T-cell (primary cell): ENCODE measurements around the gene GRID1. TPM values are rescaled to one million over a fixed set of nuclear protein-coding genes. Genes with fewer than 3 reads are reported as not detected.

ENCODE experiments used
- ATAC-seq, 4 experiments: fragments of 200-7000 bp in 3 of 4; fragments of 150-1000 bp in 1 of 4; cut with Tn5 transposase; replicated peaks in 1 of 4; 1 replicate in 3 of 4; 2 replicates in 1 of 4; pipeline ENCODE4 v1.10.0; 2021; ENCODE audit warnings: moderate library complexity in 3 of 4, mild to moderate bottlenecking in 2 of 4, moderate number of reproducible peaks in 1 of 4
- CTCF ChIA-PET, 2 donors: fragments of 300-600 bp; sonication (Branson Sonifier 250); formaldehyde crosslinking; loops; one replicate each; lab custom pipeline; 2022; ENCODE audit warnings: antibody characterized with exemption in 2 of 2; lab: Charles Lee
- POLR2A ChIA-PET, 2 donors: fragments of 300-600 bp; sonication (Branson Sonifier 250); formaldehyde crosslinking; loops; one replicate each; lab custom pipeline; 2022; ENCODE audit warnings: antibody characterized with exemption in 2 of 2; lab: Charles Lee
- DNase-seq, 35 experiments: peaks; one replicate each; pipeline versions ENCODE4 v3.0.0 to v3.0.0-alpha.2; 2013 to 2023
- H3K27ac ChIP-seq: one replicate; pipeline ENCODE4 v1.5.1; 2013; ENCODE audit warnings: low read length
- H3K27me3 ChIP-seq, 2 experiments: replicated peaks in 1 of 2; 1 replicate in 1 of 2; 2 replicates in 1 of 2; pipeline versions ENCODE4 v1.6.1 to v1.7.0; 2013; ENCODE audit warnings: low read length in 1 of 2, mixed read lengths in 1 of 2; ENCODE audit not compliant: control insufficient read depth in 2 of 2, insufficient read depth in 2 of 2; ENCODE audit errors: extremely low read depth in 1 of 2
- H3K36me3 ChIP-seq, 2 donors: 1 replicate in 1 of 2; 2 replicates in 1 of 2; pipeline versions ENCODE4 v1.6.1 to v1.7.0; 2013; ENCODE audit warnings: low read length in 1 of 2; ENCODE audit not compliant: control insufficient read depth in 2 of 2, insufficient read depth in 1 of 2; ENCODE audit errors: extremely low read depth in 1 of 2
- H3K4me1 ChIP-seq, 2 experiments: 1 replicate in 1 of 2; 2 replicates in 1 of 2; pipeline versions ENCODE4 v1.6.1 to v1.7.0; 2013; ENCODE audit warnings: low read length in 2 of 2, mixed read lengths in 1 of 2; ENCODE audit not compliant: insufficient read depth in 2 of 2, control insufficient read depth in 1 of 2; ENCODE audit errors: extremely low read depth in 1 of 2
- H3K4me3 ChIP-seq, 2 donors: 1 replicate in 1 of 2; 2 replicates in 1 of 2; pipeline versions ENCODE4 v1.5.1 to v1.7.0; 2013; ENCODE audit warnings: mild to moderate bottlenecking in 2 of 2, low read length in 1 of 2, moderate library complexity in 1 of 2; ENCODE audit not compliant: control insufficient read depth in 1 of 2; ENCODE audit errors: extremely low read depth in 1 of 2
- H3K9me3 ChIP-seq: 2 replicates; pipeline ENCODE4 v1.7.0; 2013
- H3K27ac Mint-ChIP-seq, 2 donors: one replicate each; pipeline ENCODE4 v1.8.0; 2020 to 2021; ENCODE audit warnings: mild to moderate bottlenecking in 2 of 2, mixed read lengths in 2 of 2
- H3K27me3 Mint-ChIP-seq, 2 donors: one replicate each; pipeline ENCODE4 v1.8.0; 2021 to 2022; ENCODE audit warnings: mixed read lengths in 2 of 2
- H3K36me3 Mint-ChIP-seq: one replicate; pipeline ENCODE4 v1.8.0; 2021; ENCODE audit warnings: mixed read lengths
- H3K4me1 Mint-ChIP-seq, 3 donors: one replicate each; pipeline ENCODE4 v1.8.0; 2020 to 2022; ENCODE audit warnings: mixed read lengths in 3 of 3, mild to moderate bottlenecking in 1 of 3
- H3K4me3 Mint-ChIP-seq, 3 donors: one replicate each; pipeline ENCODE4 v1.8.0; 2020 to 2022; ENCODE audit warnings: mild to moderate bottlenecking in 3 of 3, mixed read lengths in 3 of 3, moderate library complexity in 3 of 3
- H3K9me3 Mint-ChIP-seq, 3 donors: one replicate each; pipeline ENCODE4 v1.8.0; 2020 to 2022; ENCODE audit warnings: mixed read lengths in 3 of 3
- WGBS: methylation state at CpG from one replicate; pipeline ENCODE4 v1.1.5; 2013; ENCODE audit warnings: missing lambda C conversion rate; ENCODE audit not compliant: insufficient coverage; 5-methylcytosine and 5-hydroxymethylcytosine counted together
- total RNA-seq, 35 experiments: library from RNA in 6 of 35; stranded (reverse) in 6 of 35; fragments of 120-200 nt in 1 of 35; gene quantifications; one replicate each; pipeline versions ENCODE4 v1.2.1 to v1.2.4 and lab custom pipeline; 2013 to 2026

GRID1 gene
- total RNA-seq, 5 donors from 2014 or later (not counting 1 experiment from before 2014, with no cell fraction given) = 0.68 TPM; not detected in 4

- Mint-ChIP-seq H3K4me1 (no peaks in the 10 kb centered on the region), H3K9me3 (no peaks in the 10 kb centered on the region), H3K36me3 (no peaks in the 10 kb centered on the region), H3K4me3 (no peak overlapping the region), H3K27me3 (peaks cover 25 to 35% of the 10 kb centered on the region in 2 donors), H3K27ac (no peak overlapping the region)
- 83% methylated on average over 7 of the region's 9 CpGs for WGBS
- Histone ChIP-seq H3K27ac (no peak overlapping the region), H3K36me3 (no peaks in the 10 kb centered on the region), H3K4me3 (no peak overlapping the region), H3K9me3 (no peaks in the 10 kb centered on the region), H3K27me3 (peaks cover 0 to 37% of the 10 kb centered on the region in 2 experiments), H3K4me1 (no peaks in the 10 kb centered on the region)
- ChIA-PET CTCF (no interaction called here), POLR2A (no interaction called here)
- ATAC-seq = no peak
- DNase-seq = no peak
Measured at GRCh38 chr10:86083664-86084175, 282.9 kb downstream of the GRID1 start.

DNA sequence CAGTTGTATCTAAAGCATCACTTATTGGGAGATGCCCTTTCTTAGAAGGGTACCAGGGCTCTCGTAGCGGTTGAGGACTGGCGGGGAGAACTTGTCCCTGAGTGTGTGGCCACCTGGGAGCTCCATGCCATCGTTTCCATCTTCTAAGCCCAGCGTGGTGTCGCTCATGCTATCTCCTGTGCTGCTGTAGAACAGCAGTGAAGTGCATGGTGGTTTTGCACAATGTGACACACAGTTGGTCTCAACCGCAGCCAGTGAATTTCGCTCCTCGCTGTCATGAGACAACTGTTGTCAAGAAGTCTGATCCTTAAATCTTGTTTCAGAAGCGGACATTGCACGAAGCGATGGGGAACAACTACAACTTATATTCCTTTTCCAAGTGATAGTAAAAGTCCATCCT is 283.4 kb downstream of the GRID1 start:
- H3K36me3 Mint-ChIP-seq = no peaks in the 10 kb centered on the region
- no peak overlapping the region for H3K4me3 ChIP-seq
- POLR2A ChIA-PET = no interaction called here
- H3K36me3 ChIP-seq = no peaks in the 10 kb centered on the region
- H3K4me1 ChIP-seq = no peaks in the 10 kb centered on the region
- 78% methylated on average over 11 of the region's 12 CpGs for WGBS
- DNase-seq = no peak
- H3K27ac ChIP-seq = no peak overlapping the region
- peaks cover 24 to 34% of the 10 kb centered on the region in 2 donors for H3K27me3 Mint-ChIP-seq
- no peak for ATAC-seq
- H3K4me3 Mint-ChIP-seq = no peak overlapping the region
- peaks cover 0 to 39% of the 10 kb centered on the region in 2 experiments for H3K27me3 ChIP-seq
- no peak overlapping the region for H3K27ac Mint-ChIP-seq
- no peaks in the 10 kb centered on the region for H3K9me3 ChIP-seq
- no peaks in the 10 kb centered on the region for H3K4me1 Mint-ChIP-seq
- CTCF ChIA-PET = no interaction called here
- no peaks in the 10 kb centered on the region for H3K9me3 Mint-ChIP-seq

- H3K4me3 ChIP-seq = no peak overlapping the region
- no peaks in the 10 kb centered on the region for H3K36me3 ChIP-seq
- ChIA-PET POLR2A (no interaction called here), CTCF (no interaction called here)
- H3K9me3 Mint-ChIP-seq = no peaks in the 10 kb centered on the region
- H3K27ac Mint-ChIP-seq = no peak overlapping the region
- no peak overlapping the region for H3K4me3 Mint-ChIP-seq
- H3K4me1 ChIP-seq = no peaks in the 10 kb centered on the region
- no peaks in the 10 kb centered on the region for H3K9me3 ChIP-seq
- no peak for ATAC-seq
- H3K4me1 Mint-ChIP-seq = no peaks in the 10 kb centered on the region
- H3K27me3 Mint-ChIP-seq = peaks cover 19 to 29% of the 10 kb centered on the region in 2 donors
- H3K27ac ChIP-seq = no peak overlapping the region
- 77% methylated on average over 2 of the region's 3 CpGs for WGBS
- no peaks in the 10 kb centered on the region for H3K36me3 Mint-ChIP-seq
- H3K27me3 ChIP-seq = peaks cover 0 to 37% of the 10 kb centered on the region in 2 experiments
- no peak for DNase-seq
Measured at GRCh38 chr10:86082556-86082955, 284.0 kb downstream of the GRID1 start.

DNA sequence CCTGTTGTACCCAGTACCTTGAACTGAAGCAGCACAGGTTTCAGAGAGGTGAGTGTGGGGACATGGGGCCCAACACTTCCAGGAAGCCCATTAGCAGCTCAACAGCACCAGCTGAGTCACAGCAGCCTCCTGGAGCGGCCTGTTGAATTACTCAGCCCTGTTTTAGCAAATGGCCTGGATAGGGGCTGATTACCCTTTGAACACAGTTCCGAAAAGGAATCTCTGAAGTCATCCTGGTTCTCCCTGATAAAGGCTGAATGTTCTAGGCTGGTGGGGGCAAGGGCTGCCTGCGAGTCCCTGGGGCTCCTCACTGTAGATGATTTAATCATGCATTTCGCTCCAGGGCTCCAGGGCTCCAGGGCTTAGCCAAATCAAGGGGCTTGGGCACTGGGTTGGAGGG is 287.5 kb downstream of the GRID1 start:
- H3K27me3 ChIP-seq = peaks cover 0 to 28% of the 10 kb centered on the region in 2 experiments
- peaks cover 0 to 3% (median 0%) of the 10 kb centered on the region in 3 donors for H3K9me3 Mint-ChIP-seq
- ATAC-seq (no peak), DNase-seq (no peak)
- no peaks in the 10 kb centered on the region for H3K36me3 ChIP-seq
- POLR2A ChIA-PET = no interaction called here
- H3K4me3 ChIP-seq = no peak overlapping the region
- no peak overlapping the region for H3K4me3 Mint-ChIP-seq
- no peaks in the 10 kb centered on the region for H3K4me1 Mint-ChIP-seq
- peaks cover 16 to 18% of the 10 kb centered on the region in 2 donors for H3K27me3 Mint-ChIP-seq
- H3K9me3 ChIP-seq = no peaks in the 10 kb centered on the region
- H3K4me1 ChIP-seq = no peaks in the 10 kb centered on the region
- no peaks in the 10 kb centered on the region for H3K36me3 Mint-ChIP-seq
- CTCF ChIA-PET = no interaction called here
- no peak overlapping the region for H3K27ac ChIP-seq
- H3K27ac Mint-ChIP-seq = no peak overlapping the region
- WGBS = 90% methylated on average over 2 of the region's 4 CpGs

GRCh38 chr10:86078639-86079035 is 288.0 kb downstream of the GRID1 start:
- H3K27ac ChIP-seq = no peak overlapping the region
- Mint-ChIP-seq H3K4me3 (no peak overlapping the region), H3K27ac (no peak overlapping the region), H3K36me3 (no peaks in the 10 kb centered on the region), H3K4me1 (no peaks in the 10 kb centered on the region), H3K9me3 (peaks cover 0 to 3% (median 0%) of the 10 kb centered on the region in 3 donors), H3K27me3 (peaks cover 15 to 16% of the 10 kb centered on the region in 2 donors)
- WGBS = 78% methylated on average over 3 of the region's 5 CpGs
- H3K9me3 ChIP-seq = no peaks in the 10 kb centered on the region
- POLR2A ChIA-PET = no interaction called here
- H3K36me3 ChIP-seq = no peaks in the 10 kb centered on the region
- peaks cover 0 to 24% of the 10 kb centered on the region in 2 experiments for H3K27me3 ChIP-seq
- no peak overlapping the region for H3K4me3 ChIP-seq
- DNase-seq (no peak), ATAC-seq (no peak)
- no peaks in the 10 kb centered on the region for H3K4me1 ChIP-seq
- CTCF ChIA-PET = no interaction called here

- Histone ChIP-seq H3K4me3 (no peak overlapping the region), H3K27ac (no peak overlapping the region), H3K27me3 (peaks cover 0 to 22% of the 10 kb centered on the region in 2 experiments), H3K4me1 (no peaks in the 10 kb centered on the region), H3K36me3 (no peaks in the 10 kb centered on the region), H3K9me3 (no peaks in the 10 kb centered on the region)
- H3K9me3 Mint-ChIP-seq = peaks cover 0 to 3% (median 0%) of the 10 kb centered on the region in 3 donors
- H3K4me1 Mint-ChIP-seq = no peaks in the 10 kb centered on the region
- WGBS = 83% methylated on average over 8 of the region's 9 CpGs
- CTCF ChIA-PET = no interaction called here
- no peak overlapping the region for H3K27ac Mint-ChIP-seq
- DNase-seq (no peak), ATAC-seq (no peak)
- no peak overlapping the region for H3K4me3 Mint-ChIP-seq
- peaks cover 13 to 16% of the 10 kb centered on the region in 2 donors for H3K27me3 Mint-ChIP-seq
- H3K36me3 Mint-ChIP-seq = no peaks in the 10 kb centered on the region
- POLR2A ChIA-PET = no interaction called here
Measured at GRCh38 chr10:86077871-86078638, 288.5 kb downstream of the GRID1 start.
